Activated T-helper 17 cell treated with anti-CD3 and anti-CD28 coated beads, Interleukin-2, amount 50 U/mL, for 72 hours (primary cell): ENCODE results near the gene MAN1B1. TPM values are rescaled to one million over a fixed set of nuclear protein-coding genes. Genes with fewer than 3 reads are reported as not detected.

Experiments used
- ATAC-seq: fragments of 150-1000 bp; cut with Tn5 transposase; replicated peaks from 2 replicates; pipeline ENCODE4 v1.10.0; 2021; ENCODE audit warnings: mild to moderate bottlenecking, moderate library complexity
- H3K27ac Mint-ChIP-seq: one replicate; pipeline ENCODE4 v1.8.0; 2022; ENCODE audit warnings: mixed read lengths
- H3K27me3 Mint-ChIP-seq: one replicate; pipeline ENCODE4 v1.8.0; 2022; ENCODE audit warnings: mixed read lengths
- H3K36me3 Mint-ChIP-seq: one replicate; pipeline ENCODE4 v1.8.0; 2022; ENCODE audit warnings: low read depth, mild to moderate bottlenecking, mixed read lengths
- H3K4me1 Mint-ChIP-seq: one replicate; pipeline ENCODE4 v1.8.0; 2022; ENCODE audit warnings: mixed read lengths
- H3K4me3 Mint-ChIP-seq: one replicate; pipeline ENCODE4 v1.8.0; 2022; ENCODE audit warnings: mild to moderate bottlenecking, mixed read lengths
- H3K9me3 Mint-ChIP-seq: one replicate; pipeline ENCODE4 v1.8.0; 2022; ENCODE audit warnings: mixed read lengths
- total RNA-seq, 2 donors: library from RNA; stranded (reverse); gene quantifications; one replicate each; pipeline ENCODE4 v1.2.3, GENCODE V29; 2022

The MAN1B1 gene
- total RNA-seq, 2 donors from 2014 or later: 38.2 to 67.6 TPM

DNA sequence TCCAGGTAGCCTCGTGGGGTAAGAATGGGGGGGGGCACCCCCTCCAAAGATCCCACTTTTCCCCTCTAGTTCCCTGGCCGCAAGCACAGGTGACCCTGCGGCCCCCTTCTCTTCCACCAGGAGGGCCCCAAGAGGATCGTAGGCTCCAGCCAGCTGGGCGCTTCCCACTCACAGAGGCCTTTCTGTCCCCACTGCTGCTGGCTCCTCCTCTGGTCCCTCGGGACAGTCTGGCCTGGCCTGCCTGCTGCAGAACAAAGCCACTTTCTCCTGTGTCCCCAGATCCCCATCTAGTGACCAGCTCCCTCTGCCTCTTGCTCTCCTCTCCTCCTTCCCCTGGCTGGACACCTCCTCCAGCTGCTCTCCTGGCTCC, 15.9 kb upstream of the MAN1B1 start:
- no peaks in the 10 kb centered on the region for H3K27me3 Mint-ChIP-seq
- H3K4me1 Mint-ChIP-seq: peaks cover 12% of the 10 kb centered on the region
- ATAC-seq: no peak
- no peaks in the 10 kb centered on the region for H3K9me3 Mint-ChIP-seq
- peaks cover 5% of the 10 kb centered on the region for H3K36me3 Mint-ChIP-seq
- H3K4me3 Mint-ChIP-seq: peak overlapping the region; percentile 87
- H3K27ac Mint-ChIP-seq: peak overlapping the region; percentile 64

DNA sequence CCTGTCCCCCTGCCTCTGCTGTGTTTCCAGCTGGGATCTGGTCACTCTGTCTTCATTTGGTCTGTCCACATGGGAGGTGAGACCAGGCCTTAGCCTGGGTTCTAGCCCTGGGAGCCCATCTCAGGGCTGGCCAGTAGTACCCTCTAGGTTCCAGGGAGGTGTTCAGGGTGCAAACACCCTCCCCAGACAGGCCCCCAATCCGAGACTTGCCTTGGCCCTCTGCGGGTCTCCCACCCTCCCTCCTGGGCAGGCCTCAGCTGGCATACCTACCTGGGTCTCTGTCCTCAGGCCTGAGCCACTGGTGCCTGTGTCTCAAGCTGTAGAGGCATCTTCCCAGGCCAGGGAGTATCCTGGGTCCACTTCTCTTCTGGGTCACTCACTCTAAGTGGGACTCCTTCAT, 15.5 kb upstream of the MAN1B1 start:
- no peak for ATAC-seq
- Mint-ChIP-seq H3K4me1 (peaks cover 12% of the 10 kb centered on the region), H3K27ac (peak overlapping the region; percentile 64), H3K36me3 (peaks cover 5% of the 10 kb centered on the region), H3K27me3 (no peaks in the 10 kb centered on the region), H3K4me3 (peak overlapping the region; percentile 87), H3K9me3 (no peaks in the 10 kb centered on the region)

DNA sequence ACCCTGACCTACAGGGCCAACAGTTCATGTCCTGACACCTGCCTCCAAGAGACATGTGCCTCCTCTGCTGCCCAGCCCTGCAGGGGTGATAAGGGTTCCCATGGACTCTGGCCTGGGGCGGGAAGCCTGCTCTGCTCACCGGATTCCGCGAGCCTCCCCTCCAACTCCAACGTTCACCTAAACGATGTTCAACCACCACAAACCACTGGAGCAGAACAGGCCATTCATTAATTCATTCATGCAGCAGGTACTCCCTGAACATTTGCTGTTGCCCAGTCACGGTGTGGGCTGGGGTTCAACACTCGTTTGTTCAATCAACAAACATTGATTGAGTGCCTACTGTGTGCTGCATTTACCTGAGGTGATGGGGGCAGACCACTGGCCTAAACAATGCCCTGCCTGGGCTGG, 12.8 kb upstream of the MAN1B1 start:
- H3K36me3 Mint-ChIP-seq: peaks cover 8% of the 10 kb centered on the region
- H3K4me1 Mint-ChIP-seq: peaks cover 7% of the 10 kb centered on the region
- no peaks in the 10 kb centered on the region for H3K27me3 Mint-ChIP-seq
- no peaks in the 10 kb centered on the region for H3K9me3 Mint-ChIP-seq
- H3K27ac Mint-ChIP-seq: no peak overlapping the region
- no peak for ATAC-seq
- H3K4me3 Mint-ChIP-seq: no peak overlapping the region

DNA sequence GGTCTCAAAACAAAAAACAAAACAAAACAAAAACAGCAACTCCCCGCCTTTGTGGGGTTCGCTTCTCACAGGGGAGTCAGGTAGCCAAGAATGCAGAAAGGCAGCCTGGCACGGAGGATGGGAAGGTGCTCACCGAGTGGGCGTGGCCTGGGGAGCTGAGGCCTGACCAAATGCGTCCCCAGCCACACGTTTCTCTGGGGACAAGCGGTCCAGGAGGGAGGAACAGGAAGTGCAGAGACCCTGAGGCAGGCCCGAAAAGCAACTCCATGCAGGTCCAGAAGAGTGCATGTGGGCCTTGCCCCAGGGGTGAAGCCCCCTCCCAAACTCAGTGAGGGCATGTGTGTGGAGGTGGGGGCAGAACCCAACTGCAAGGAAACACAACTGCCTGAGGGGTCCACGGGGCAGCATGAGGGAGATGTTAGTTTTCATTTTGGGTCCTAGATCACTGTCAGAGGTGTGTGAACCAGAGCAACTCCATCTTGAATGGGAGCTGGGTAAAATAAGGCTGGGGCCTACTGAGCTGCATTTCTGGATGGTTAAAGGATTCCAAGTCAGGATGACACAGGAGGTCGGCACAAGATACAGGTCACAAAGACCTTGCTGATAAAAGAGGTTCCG, 12.0 kb upstream of the MAN1B1 start:
- peaks cover 15% of the 10 kb centered on the region for H3K36me3 Mint-ChIP-seq
- H3K27me3 Mint-ChIP-seq: no peaks in the 10 kb centered on the region
- H3K27ac Mint-ChIP-seq: no peak overlapping the region
- no peak overlapping the region for H3K4me3 Mint-ChIP-seq
- H3K9me3 Mint-ChIP-seq: no peaks in the 10 kb centered on the region
- ATAC-seq: no peak
- peaks cover 7% of the 10 kb centered on the region for H3K4me1 Mint-ChIP-seq

- ATAC-seq: no peak
- Mint-ChIP-seq H3K9me3 (no peaks in the 10 kb centered on the region), H3K4me3 (no peak overlapping the region), H3K36me3 (peaks cover 20% of the 10 kb centered on the region), H3K27ac (no peak overlapping the region), H3K4me1 (peaks cover 7% of the 10 kb centered on the region), H3K27me3 (no peaks in the 10 kb centered on the region)
Observed at GRCh38 chr9:137075275-137075775, 11.5 kb upstream of the MAN1B1 start.

DNA sequence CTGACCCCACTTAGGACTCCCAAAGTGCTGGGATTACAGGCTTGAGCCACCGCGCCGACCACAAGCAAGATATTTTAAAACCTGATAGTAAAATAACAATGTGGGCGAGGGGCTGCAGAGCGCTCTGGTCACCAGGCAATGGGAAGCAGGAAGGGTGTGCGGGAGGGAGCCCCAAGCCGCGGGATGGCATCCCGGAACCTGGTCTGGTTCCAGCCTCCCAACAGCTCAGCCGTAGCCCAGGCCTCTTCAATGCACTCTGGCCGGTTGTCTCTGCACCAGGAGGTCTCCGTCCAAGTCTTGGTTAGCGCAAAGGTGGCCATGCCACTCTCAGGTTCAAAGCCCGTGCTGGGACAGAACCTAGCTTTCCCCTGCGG, 10.2 kb upstream of the MAN1B1 start:
- peak overlapping the region; percentile 61 for H3K4me3 Mint-ChIP-seq
- peaks cover 24% of the 10 kb centered on the region for H3K36me3 Mint-ChIP-seq
- no peak overlapping the region for H3K27ac Mint-ChIP-seq
- no peaks in the 10 kb centered on the region for H3K9me3 Mint-ChIP-seq
- no peaks in the 10 kb centered on the region for H3K27me3 Mint-ChIP-seq
- no peak for ATAC-seq
- H3K4me1 Mint-ChIP-seq: no peaks in the 10 kb centered on the region

GRCh38 chr9:137077010-137077747, 9.6 kb upstream of the MAN1B1 start, which contains the start of gene UAP1L1:
UAP1L1 (plus strand) TSS chr9:137077517; CDS start chr9:137077533, 16 bp downstream.
- no peaks in the 10 kb centered on the region for H3K27me3 Mint-ChIP-seq
- H3K9me3 Mint-ChIP-seq: no peaks in the 10 kb centered on the region
- peaks cover 29% of the 10 kb centered on the region for H3K36me3 Mint-ChIP-seq
- ATAC-seq: peak; percentile 86
- peak within 1 kb of the TSS; percentile 61 for H3K4me3 Mint-ChIP-seq
- no peak within 1 kb of the TSS for H3K27ac Mint-ChIP-seq
- H3K4me1 Mint-ChIP-seq: no peaks in the 10 kb centered on the region

- peaks cover 32% of the 10 kb centered on the region for H3K36me3 Mint-ChIP-seq
- no peaks in the 10 kb centered on the region for H3K9me3 Mint-ChIP-seq
- H3K4me3 Mint-ChIP-seq: peak overlapping the region; percentile 53
- peak; percentile 45 for ATAC-seq
- no peaks in the 10 kb centered on the region for H3K4me1 Mint-ChIP-seq
- H3K27ac Mint-ChIP-seq: no peak overlapping the region
- H3K27me3 Mint-ChIP-seq: no peaks in the 10 kb centered on the region
Observed at GRCh38 chr9:137077758-137078693, 8.8 kb upstream of the MAN1B1 start.

GRCh38 chr9:137078701-137079400, 7.9 kb upstream of the MAN1B1 start:
- Mint-ChIP-seq H3K27me3 (no peaks in the 10 kb centered on the region), H3K4me1 (peaks cover 6% of the 10 kb centered on the region), H3K27ac (no peak overlapping the region), H3K36me3 (peaks cover 39% of the 10 kb centered on the region), H3K4me3 (peak overlapping the region; percentile 53), H3K9me3 (no peaks in the 10 kb centered on the region)
- no peak for ATAC-seq

GRCh38 chr9:137079401-137079787, 7.4 kb upstream of the MAN1B1 start:
- Mint-ChIP-seq H3K9me3 (no peaks in the 10 kb centered on the region), H3K36me3 (peaks cover 40% of the 10 kb centered on the region), H3K27ac (no peak overlapping the region), H3K4me1 (peaks cover 8% of the 10 kb centered on the region), H3K27me3 (no peaks in the 10 kb centered on the region), H3K4me3 (peak overlapping the region; percentile 53)
- no peak for ATAC-seq

- ATAC-seq: no peak
- Mint-ChIP-seq H3K36me3 (peaks cover 40% of the 10 kb centered on the region), H3K9me3 (no peaks in the 10 kb centered on the region), H3K4me1 (peaks cover 12% of the 10 kb centered on the region), H3K27ac (no peak overlapping the region), H3K4me3 (no peak overlapping the region), H3K27me3 (no peaks in the 10 kb centered on the region)
Observed at GRCh38 chr9:137080260-137081122, 6.3 kb upstream of the MAN1B1 start.

GRCh38 chr9:137082222-137082924, 4.4 kb upstream of the MAN1B1 start:
- H3K9me3 Mint-ChIP-seq: no peaks in the 10 kb centered on the region
- H3K27me3 Mint-ChIP-seq: no peaks in the 10 kb centered on the region
- H3K27ac Mint-ChIP-seq: no peak overlapping the region
- peaks cover 40% of the 10 kb centered on the region for H3K36me3 Mint-ChIP-seq
- H3K4me3 Mint-ChIP-seq: no peak overlapping the region
- peaks cover 12% of the 10 kb centered on the region for H3K4me1 Mint-ChIP-seq
- no peak for ATAC-seq

GRCh38 chr9:137082925-137083290, 3.9 kb upstream of the MAN1B1 start:
- no peak overlapping the region for H3K27ac Mint-ChIP-seq
- H3K27me3 Mint-ChIP-seq: no peaks in the 10 kb centered on the region
- peaks cover 17% of the 10 kb centered on the region for H3K4me1 Mint-ChIP-seq
- no peaks in the 10 kb centered on the region for H3K9me3 Mint-ChIP-seq
- ATAC-seq: no peak
- peaks cover 40% of the 10 kb centered on the region for H3K36me3 Mint-ChIP-seq
- H3K4me3 Mint-ChIP-seq: peak overlapping the region; percentile 63
